Progenitor cell of endocrine pancreas (in vitro differentiated cells): ENCODE results near the gene SLC39A11. TPM values are rescaled to one million over a fixed set of nuclear protein-coding genes. Genes with fewer than 3 reads are reported as not detected.

ENCODE experiments used
- DNase-seq: peaks from one replicate; pipeline ENCODE4 v3.0.0; 2021; ENCODE audit warnings: low spot score; ENCODE audit not compliant: unreplicated experiment
- H3K27ac Mint-ChIP-seq: 2 replicates; pipeline ENCODE4 v1.8.0; 2021; ENCODE audit warnings: mild to moderate bottlenecking, moderate library complexity, mixed read lengths
- H3K27me3 Mint-ChIP-seq: 2 replicates; pipeline ENCODE4 v1.8.0; 2021; ENCODE audit warnings: mixed read lengths
- H3K36me3 Mint-ChIP-seq: 2 replicates; pipeline ENCODE4 v1.8.0; 2022; ENCODE audit warnings: mixed read lengths; ENCODE audit not compliant: insufficient read depth
- H3K4me1 Mint-ChIP-seq: 2 replicates; pipeline ENCODE4 v1.8.0; 2021; ENCODE audit warnings: low read depth, mixed read lengths
- H3K4me3 Mint-ChIP-seq: 2 replicates; pipeline ENCODE4 v1.8.0; 2021; ENCODE audit warnings: low read depth, mild to moderate bottlenecking, moderate library complexity, mixed read lengths
- H3K9me3 Mint-ChIP-seq: 2 replicates; pipeline ENCODE4 v1.8.0; 2021; ENCODE audit warnings: low read depth, mixed read lengths
- total RNA-seq: library from RNA; stranded (reverse); gene quantifications from 2 replicates; pipeline ENCODE4 v1.2.1, GENCODE V29; 2021
- TF ChIP-seq, protein P1 (sequence below): fragments of 200-600 bp; sonication (generic); IDR thresholded peaks from one replicate; pipeline ENCODE4 v1.5.0; 2021; ENCODE audit warnings: antibody characterized with exemption, mild to moderate bottlenecking; ENCODE audit not compliant: unreplicated experiment

Gene SLC39A11
- total RNA-seq, 1 donor from 2014 or later = 20.5 TPM

- Mint-ChIP-seq H3K4me3 (no peak overlapping the region), H3K4me1 (no peaks in the 10 kb centered on the region), H3K36me3 (no peaks in the 10 kb centered on the region), H3K9me3 (peaks cover 8% of the 10 kb centered on the region), H3K27me3 (peaks cover 24% of the 10 kb centered on the region), H3K27ac (no peak overlapping the region)
- TF ChIP-seq, protein P1, sequence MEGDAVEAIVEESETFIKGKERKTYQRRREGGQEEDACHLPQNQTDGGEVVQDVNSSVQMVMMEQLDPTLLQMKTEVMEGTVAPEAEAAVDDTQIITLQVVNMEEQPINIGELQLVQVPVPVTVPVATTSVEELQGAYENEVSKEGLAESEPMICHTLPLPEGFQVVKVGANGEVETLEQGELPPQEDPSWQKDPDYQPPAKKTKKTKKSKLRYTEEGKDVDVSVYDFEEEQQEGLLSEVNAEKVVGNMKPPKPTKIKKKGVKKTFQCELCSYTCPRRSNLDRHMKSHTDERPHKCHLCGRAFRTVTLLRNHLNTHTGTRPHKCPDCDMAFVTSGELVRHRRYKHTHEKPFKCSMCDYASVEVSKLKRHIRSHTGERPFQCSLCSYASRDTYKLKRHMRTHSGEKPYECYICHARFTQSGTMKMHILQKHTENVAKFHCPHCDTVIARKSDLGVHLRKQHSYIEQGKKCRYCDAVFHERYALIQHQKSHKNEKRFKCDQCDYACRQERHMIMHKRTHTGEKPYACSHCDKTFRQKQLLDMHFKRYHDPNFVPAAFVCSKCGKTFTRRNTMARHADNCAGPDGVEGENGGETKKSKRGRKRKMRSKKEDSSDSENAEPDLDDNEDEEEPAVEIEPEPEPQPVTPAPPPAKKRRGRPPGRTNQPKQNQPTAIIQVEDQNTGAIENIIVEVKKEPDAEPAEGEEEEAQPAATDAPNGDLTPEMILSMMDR = no peak
- DNase-seq = no peak
Measured at GRCh38 chr17:73015722-73016276, 76.7 kb downstream of the SLC39A11 start.

DNA sequence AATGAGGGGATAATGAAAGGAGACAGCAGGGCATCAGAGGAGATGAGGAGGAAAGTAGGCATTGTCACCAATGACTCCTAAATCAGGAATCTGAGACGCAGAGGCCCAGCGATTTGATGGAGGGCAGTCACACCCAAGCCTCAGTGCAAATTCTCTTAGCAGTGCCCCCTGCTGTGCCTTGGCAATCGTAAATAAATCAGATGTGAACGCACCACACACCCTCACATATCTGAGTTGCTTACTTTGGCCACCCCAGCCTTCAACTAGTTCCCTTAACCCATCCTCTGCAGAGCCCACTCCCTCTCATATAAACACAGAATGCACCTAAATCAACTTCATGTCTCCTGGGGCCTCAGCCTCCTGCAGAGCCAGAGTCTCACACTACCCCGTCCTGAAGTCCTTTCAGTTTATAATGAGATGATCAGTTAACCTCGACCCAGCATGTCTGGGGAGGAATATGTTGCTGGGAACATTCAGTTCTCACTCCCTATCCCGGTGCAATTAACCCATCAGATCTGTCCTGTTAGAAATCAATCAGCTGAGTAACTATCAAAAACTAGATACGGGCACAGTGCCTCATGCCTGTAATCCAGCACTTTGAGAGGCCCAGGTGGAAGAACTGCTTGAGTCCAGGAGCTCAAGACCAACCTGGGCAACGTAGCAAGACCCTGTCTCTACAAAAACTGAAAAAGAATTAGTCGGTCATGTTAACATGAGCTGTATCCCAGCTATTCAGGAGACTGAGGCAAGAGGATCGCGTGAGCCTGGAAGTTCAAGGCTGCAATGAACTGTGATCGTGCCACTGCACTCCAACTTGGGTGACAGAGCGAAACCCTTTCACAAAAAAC, 78.4 kb downstream of the SLC39A11 start:
- Mint-ChIP-seq H3K36me3 (no peaks in the 10 kb centered on the region), H3K9me3 (peaks cover 4% of the 10 kb centered on the region), H3K27ac (no peak overlapping the region), H3K4me1 (no peaks in the 10 kb centered on the region), H3K27me3 (peaks cover 31% of the 10 kb centered on the region), H3K4me3 (no peak overlapping the region)
- DNase-seq = no peak
- TF ChIP-seq, protein P1 = no peak

DNA sequence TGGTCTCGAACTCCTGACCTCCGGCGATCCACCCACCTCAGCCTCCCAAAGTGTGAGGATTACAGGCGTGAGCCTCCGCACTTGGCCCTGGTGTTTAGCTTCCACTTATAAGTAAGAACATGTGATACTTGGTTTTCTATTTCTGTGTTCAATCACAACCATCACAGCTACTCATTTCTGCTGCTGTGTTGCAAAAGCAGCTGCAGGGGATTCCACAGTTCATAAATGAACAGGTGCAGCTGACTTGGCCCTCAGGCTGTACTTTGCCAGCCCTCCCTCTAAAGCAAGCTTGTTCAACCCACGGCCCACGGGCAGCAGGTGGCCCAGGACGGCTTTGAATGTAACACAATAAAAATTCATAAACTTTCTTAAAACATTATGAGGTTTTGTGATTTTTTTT, 79.2 kb downstream of the SLC39A11 start:
- H3K27me3 Mint-ChIP-seq = peaks cover 31% of the 10 kb centered on the region
- no peaks in the 10 kb centered on the region for H3K36me3 Mint-ChIP-seq
- no peak overlapping the region for H3K4me3 Mint-ChIP-seq
- no peak overlapping the region for H3K27ac Mint-ChIP-seq
- no peaks in the 10 kb centered on the region for H3K9me3 Mint-ChIP-seq
- no peaks in the 10 kb centered on the region for H3K4me1 Mint-ChIP-seq
- no peak for DNase-seq
- TF ChIP-seq, protein P1 = no peak

DNA sequence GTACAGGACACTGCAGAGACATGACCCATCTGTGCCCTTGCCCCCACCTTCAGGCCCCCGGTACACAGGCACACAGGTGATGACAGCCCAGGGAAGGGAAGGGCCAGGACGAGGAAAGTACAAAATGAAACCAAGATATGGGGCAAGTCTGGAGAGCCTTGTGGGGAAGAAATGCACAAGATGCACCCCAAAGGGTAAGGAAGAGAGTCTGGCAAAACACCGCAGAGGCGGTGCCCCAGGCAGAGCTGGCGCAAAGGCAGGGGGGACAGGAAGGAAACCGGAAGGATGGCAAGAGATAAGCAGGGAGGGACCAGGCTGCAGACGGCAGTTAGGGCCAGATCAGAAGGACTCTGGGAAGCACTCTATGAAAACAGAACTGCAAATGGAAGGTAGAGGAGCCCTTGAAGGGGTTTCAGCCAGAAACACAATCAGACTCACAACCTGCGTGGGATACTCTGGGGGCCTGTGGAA, 81.4 kb downstream of the SLC39A11 start:
- Mint-ChIP-seq H3K9me3 (no peaks in the 10 kb centered on the region), H3K4me1 (no peaks in the 10 kb centered on the region), H3K27me3 (peaks cover 36% of the 10 kb centered on the region), H3K36me3 (no peaks in the 10 kb centered on the region), H3K4me3 (no peak overlapping the region), H3K27ac (no peak overlapping the region)
- DNase-seq = no peak
- TF ChIP-seq, protein P1 = no peak

- DNase-seq = no peak
- Mint-ChIP-seq H3K27ac (no peak overlapping the region), H3K4me3 (no peak overlapping the region), H3K36me3 (no peaks in the 10 kb centered on the region), H3K9me3 (no peaks in the 10 kb centered on the region), H3K27me3 (peaks cover 37% of the 10 kb centered on the region), H3K4me1 (no peaks in the 10 kb centered on the region)
- TF ChIP-seq, protein P1 = no peak
Measured at GRCh38 chr17:73010414-73010813, 82.1 kb downstream of the SLC39A11 start.
